H9 (cell line): ENCODE data around the gene MIGA2. TPM values are rescaled to one million over a fixed set of nuclear protein-coding genes. Genes with fewer than 3 reads are reported as not detected.

Source experiments
- DNase-seq: peaks from one replicate; pipeline ENCODE4 v3.0.0-alpha.2; 2017
- H2AFZ ChIP-seq: one replicate; pipeline ENCODE4 v1.6.1; 2013; ENCODE audit warnings: mild to moderate bottlenecking, low read length, control low read depth, moderate library complexity
- H2AK5ac ChIP-seq: 2 replicates; pipeline ENCODE4 v1.6.1; 2013; ENCODE audit warnings: low read length, control low read depth, mixed read lengths; ENCODE audit not compliant: insufficient read length
- H2BK120ac ChIP-seq: one replicate; pipeline ENCODE4 v1.6.1; 2013; ENCODE audit warnings: low read depth, mild to moderate bottlenecking, low read length, control low read depth, inconsistent platforms; ENCODE audit not compliant: poor library complexity, severe bottlenecking
- H2BK12ac ChIP-seq: 2 replicates; pipeline ENCODE4 v1.6.1; 2013; ENCODE audit warnings: low read length, control low read depth, mixed read lengths, low read depth; ENCODE audit not compliant: insufficient read length
- H2BK15ac ChIP-seq: 2 replicates; pipeline ENCODE4 v1.6.1; 2013; ENCODE audit warnings: low read depth, low read length, control low read depth
- H2BK20ac ChIP-seq: one replicate; pipeline ENCODE4 v1.6.1; 2013; ENCODE audit warnings: low read depth, mild to moderate bottlenecking, low read length, control low read depth, inconsistent platforms; ENCODE audit not compliant: poor library complexity, severe bottlenecking
- H2BK5ac ChIP-seq: 2 replicates; pipeline ENCODE4 v1.6.1; 2013; ENCODE audit warnings: low read length, control low read depth, mixed read lengths; ENCODE audit not compliant: insufficient read length
- H3K14ac ChIP-seq: 2 replicates; pipeline ENCODE4 v1.6.1; 2013; ENCODE audit warnings: low read length, control low read depth; ENCODE audit not compliant: insufficient read depth
- H3K18ac ChIP-seq: 2 replicates; pipeline ENCODE4 v1.6.1; 2013; ENCODE audit warnings: low read depth, mild to moderate bottlenecking, mixed read lengths, low read length, control low read depth; ENCODE audit not compliant: insufficient read length
- H3K23ac ChIP-seq: 2 replicates; pipeline ENCODE4 v1.6.1; 2013; ENCODE audit warnings: low read length, control low read depth, mixed read lengths, low read depth; ENCODE audit not compliant: insufficient read length
- H3K23me2 ChIP-seq: 2 replicates; pipeline ENCODE4 v1.6.1; 2013; ENCODE audit warnings: low read depth, mild to moderate bottlenecking, mixed read lengths, low read length, control low read depth; ENCODE audit not compliant: insufficient read length, poor library complexity, severe bottlenecking
- H3K27ac ChIP-seq: 2 replicates; pipeline ENCODE4 v1.5.1; 2013; ENCODE audit warnings: low read length, control low read depth, mixed read lengths, low read depth; ENCODE audit not compliant: insufficient read length
- H3K27me3 ChIP-seq: 2 replicates; pipeline ENCODE4 v1.6.1; 2013; ENCODE audit warnings: low read length, control low read depth, inconsistent platforms; ENCODE audit not compliant: insufficient read depth
- H3K4ac ChIP-seq: 2 replicates; pipeline ENCODE4 v1.6.1; 2013; ENCODE audit warnings: low read depth, mild to moderate bottlenecking, control low read depth, inconsistent platforms, low read length, moderate library complexity
- H3K4me1 ChIP-seq: 2 replicates; pipeline ENCODE4 v1.6.1; 2013; ENCODE audit warnings: low read length, control low read depth, inconsistent platforms; ENCODE audit not compliant: insufficient read depth
- H3K4me2 ChIP-seq: 2 replicates; pipeline ENCODE4 v1.6.1; 2013; ENCODE audit warnings: low read length, control low read depth, mixed read lengths; ENCODE audit not compliant: insufficient read length, insufficient read depth
- H3K56ac ChIP-seq: 2 replicates; pipeline ENCODE4 v1.6.1; 2013; ENCODE audit warnings: low read depth, mild to moderate bottlenecking, mixed read lengths, low read length, control low read depth; ENCODE audit not compliant: insufficient read length
- H3K79me1 ChIP-seq: 2 replicates; pipeline ENCODE4 v1.6.1; 2013; ENCODE audit warnings: low read depth, mild to moderate bottlenecking, moderate library complexity, low read length, control low read depth, inconsistent platforms; ENCODE audit not compliant: insufficient read depth, poor library complexity, severe bottlenecking
- H3K79me2 ChIP-seq: 2 replicates; pipeline ENCODE4 v1.6.1; 2013; ENCODE audit warnings: low read length, control low read depth, inconsistent platforms; ENCODE audit not compliant: insufficient read depth
- H3K9ac ChIP-seq: 2 replicates; pipeline ENCODE4 v1.6.1; 2013; ENCODE audit warnings: low read length, control low read depth, mixed read lengths; ENCODE audit not compliant: insufficient read length; ENCODE audit errors: extremely low read depth
- H3K9me3 ChIP-seq: one replicate; pipeline ENCODE4 v1.6.1; 2013; ENCODE audit warnings: low read depth, low read length, inconsistent platforms; ENCODE audit not compliant: control insufficient read depth
- H3T11ph ChIP-seq: one replicate; pipeline ENCODE4 v1.6.1; 2013; ENCODE audit warnings: mild to moderate bottlenecking, low read length, control low read depth, inconsistent platforms
- H4K20me1 ChIP-seq: one replicate; pipeline ENCODE4 v1.6.1; 2013; ENCODE audit not compliant: control insufficient read depth, insufficient read length, insufficient read depth
- H4K5ac ChIP-seq: 2 replicates; pipeline ENCODE4 v1.6.1; 2013; ENCODE audit warnings: low read depth, mild to moderate bottlenecking, mixed read lengths, low read length, control low read depth; ENCODE audit not compliant: insufficient read length
- H4K8ac ChIP-seq: replicated peaks from 2 replicates; pipeline ENCODE4 v1.6.1; 2013; ENCODE audit warnings: low read length, control low read depth, mixed read lengths, low read depth; ENCODE audit not compliant: insufficient read length
- H4K91ac ChIP-seq: 2 replicates; pipeline ENCODE4 v1.6.1; 2013; ENCODE audit warnings: low read depth, mild to moderate bottlenecking, moderate library complexity, mixed read lengths, low read length, control low read depth; ENCODE audit not compliant: insufficient read length
- H3K27ac Mint-ChIP-seq, 3 experiments: 2 replicates in 2 of 3; 3 replicates in 1 of 3; pipeline ENCODE4 v1.8.0; 2020 to 2021; ENCODE audit warnings: mixed read lengths in 3 of 3, mild to moderate bottlenecking in 1 of 3, moderate library complexity in 1 of 3
- H3K27me3 Mint-ChIP-seq: 2 replicates; pipeline ENCODE4 v1.8.0; 2021; ENCODE audit warnings: low read depth, mild to moderate bottlenecking, moderate library complexity, mixed read lengths
- H3K36me3 Mint-ChIP-seq, 3 experiments: 2 replicates in 2 of 3; 3 replicates in 1 of 3; pipeline ENCODE4 v1.8.0; 2020 to 2021; ENCODE audit warnings: low read depth in 3 of 3, mixed read lengths in 3 of 3; ENCODE audit not compliant: insufficient read depth in 1 of 3
- H3K4me1 Mint-ChIP-seq, 2 experiments: 2 replicates each; pipeline ENCODE4 v1.8.0; 2020; ENCODE audit warnings: mixed read lengths in 2 of 2
- H3K4me3 Mint-ChIP-seq, 2 experiments: 2 replicates in 1 of 2; 3 replicates in 1 of 2; pipeline ENCODE4 v1.8.0; 2020 to 2021; ENCODE audit warnings: mild to moderate bottlenecking in 2 of 2, mixed read lengths in 2 of 2, moderate library complexity in 1 of 2
- H3K9me3 Mint-ChIP-seq, 2 experiments: 2 replicates in 1 of 2; 3 replicates in 1 of 2; pipeline ENCODE4 v1.8.0; 2020; ENCODE audit warnings: mild to moderate bottlenecking in 2 of 2, mixed read lengths in 2 of 2, moderate library complexity in 1 of 2
- CTCF ChIP-seq: fragments of 200-600 bp; sonication (generic); conservative IDR thresholded peaks from 3 replicates; pipeline ENCODE4 v1.8.0; 2021; ENCODE audit warnings: antibody characterized with exemption, mild to moderate bottlenecking
- WGBS: extraction: QIAGEN DNeasy Blood & Tissue Kit; methylation state at CpG from one replicate; pipeline ENCODE4 v1.1.7; 2013; ENCODE audit warnings: missing lambda C conversion rate, low lambda C conversion rate, mixed read lengths; ENCODE audit not compliant: insufficient read length; ENCODE audit errors: extremely low coverage; 5-methylcytosine and 5-hydroxymethylcytosine counted together
- total RNA-seq: library from RNA; stranded (reverse); gene quantifications from 2 replicates; pipeline ENCODE4 v1.2.1, GENCODE V29; 2021

The MIGA2 gene
- total RNA-seq, 1 experiment from 2014 or later: 37.8 TPM

GRCh38 chr9:129014124-129014523, 22.3 kb upstream of the MIGA2 start:
- H2AK5ac ChIP-seq: no peak overlapping the region
- H4K5ac ChIP-seq: no peak overlapping the region
- no peak overlapping the region for H3K14ac ChIP-seq
- H2BK5ac ChIP-seq: no peak overlapping the region
- Mint-ChIP-seq H3K4me3 (no peak overlapping the region), H3K27me3 (no peaks in the 10 kb centered on the region), H3K36me3 (peaks cover 9 to 62% (median 46%) of the 10 kb centered on the region in 3 experiments; a peak in 6 of 7 replicates), H3K27ac (0 out of 7 replicates have a peak overlapping the region, but pooled peaks of 1 of the 3 experiments have one; percentile 49), H3K9me3 (no peaks in the 10 kb centered on the region), H3K4me1 (peaks cover 0 to 3% of the 10 kb centered on the region in 2 experiments; a peak in 1 of 4 replicates)
- no peaks in the 10 kb centered on the region for H3K79me2 ChIP-seq
- no peaks in the 10 kb centered on the region for H3K4me1 ChIP-seq
- H4K91ac ChIP-seq: no peak overlapping the region
- H3K27ac ChIP-seq: no peak overlapping the region
- H3K27me3 ChIP-seq: no peaks in the 10 kb centered on the region
- no peak overlapping the region for H3K9ac ChIP-seq
- H3K23me2 ChIP-seq: no peaks in the 10 kb centered on the region
- H3K56ac ChIP-seq: no peak overlapping the region
- H2AFZ ChIP-seq: no peak overlapping the region
- H3K18ac ChIP-seq: no peak overlapping the region
- H4K8ac ChIP-seq: no peak overlapping the region
- H2BK20ac ChIP-seq: no peak overlapping the region
- H2BK15ac ChIP-seq: no peak overlapping the region
- no peak for TF ChIP-seq CTCF
- H3K23ac ChIP-seq: no peak overlapping the region
- H3K9me3 ChIP-seq: no peaks in the 10 kb centered on the region
- no peaks in the 10 kb centered on the region for H4K20me1 ChIP-seq
- no peaks in the 10 kb centered on the region for H3K79me1 ChIP-seq
- no peak overlapping the region for H2BK12ac ChIP-seq
- H3T11ph ChIP-seq: no peak overlapping the region
- no peak for DNase-seq
- no CpG with 5 or more reads among the region's 11 CpGs for WGBS
- H2BK120ac ChIP-seq: no peak overlapping the region
- H3K4me2 ChIP-seq: no peak overlapping the region
- H3K4ac ChIP-seq: no peak overlapping the region
